ENCODE data around the gene PPARG.
"Not testable (repeated sequence)": the region's sequence is repeated elsewhere in the genome, so short reads cannot be mapped to it uniquely, and the experiment has no call there.

The PPARG gene

DNA sequence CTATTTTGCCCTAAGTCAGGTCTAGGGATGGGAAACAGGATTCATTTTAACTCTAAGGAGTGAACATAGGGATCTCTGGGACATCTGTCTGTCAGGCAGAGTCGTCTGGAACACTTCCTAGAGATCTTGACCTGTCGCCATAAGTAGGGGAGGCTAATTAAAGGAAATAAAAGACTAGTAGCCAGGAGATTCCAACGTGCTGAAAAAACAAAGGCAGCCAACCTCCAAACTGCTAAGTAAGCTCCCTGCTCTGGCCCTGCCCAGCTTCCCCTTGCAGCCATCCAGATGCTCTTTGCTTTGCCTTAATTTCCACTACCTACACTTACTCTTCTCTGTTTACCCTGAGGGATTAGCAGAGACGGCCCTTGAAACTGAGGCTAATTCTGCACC is 177.0 kb downstream of the PPARG start:
- DNase-seq: no peak

DNA sequence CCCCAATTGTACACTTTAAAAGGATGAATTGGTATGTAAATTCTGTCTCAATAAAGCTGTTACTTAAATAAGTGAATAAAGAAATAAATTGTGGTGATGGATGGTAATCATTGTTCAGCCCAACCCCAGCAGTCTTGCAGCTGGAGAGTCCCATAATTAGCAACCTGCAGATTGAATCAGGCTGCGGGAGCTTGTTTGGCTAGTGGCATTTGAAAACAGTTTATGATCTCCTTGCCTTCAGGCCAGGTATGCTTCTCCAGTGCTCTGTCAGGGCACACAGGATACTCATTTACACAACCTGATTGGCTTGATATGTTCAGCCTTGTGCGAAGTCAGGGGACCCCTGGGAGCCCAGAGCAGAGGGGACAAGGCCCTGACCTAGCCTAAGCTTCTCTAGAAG is 178.9 kb downstream of the PPARG start:
- DNase-seq: no peak

DNA sequence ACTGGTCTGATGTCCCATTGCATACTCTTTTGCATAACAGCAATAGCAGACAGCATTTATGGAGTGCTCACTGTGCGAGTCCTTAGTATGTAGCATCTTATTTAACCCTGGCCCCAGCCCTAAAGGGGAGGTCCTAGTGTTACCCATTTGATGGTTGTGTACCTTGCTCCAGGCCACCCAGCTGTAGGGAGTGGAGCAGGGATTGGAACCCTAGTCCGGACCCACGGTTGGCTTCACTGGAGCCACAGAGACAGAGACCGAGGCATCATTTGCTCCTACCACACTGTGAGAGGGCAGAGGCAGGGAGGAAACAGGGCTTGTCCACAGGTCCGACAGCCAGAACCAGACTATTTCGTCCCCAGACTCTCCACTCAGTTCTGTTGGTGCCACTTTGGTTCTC is 179.4 kb downstream of the PPARG start:
- no peak for DNase-seq

DNA sequence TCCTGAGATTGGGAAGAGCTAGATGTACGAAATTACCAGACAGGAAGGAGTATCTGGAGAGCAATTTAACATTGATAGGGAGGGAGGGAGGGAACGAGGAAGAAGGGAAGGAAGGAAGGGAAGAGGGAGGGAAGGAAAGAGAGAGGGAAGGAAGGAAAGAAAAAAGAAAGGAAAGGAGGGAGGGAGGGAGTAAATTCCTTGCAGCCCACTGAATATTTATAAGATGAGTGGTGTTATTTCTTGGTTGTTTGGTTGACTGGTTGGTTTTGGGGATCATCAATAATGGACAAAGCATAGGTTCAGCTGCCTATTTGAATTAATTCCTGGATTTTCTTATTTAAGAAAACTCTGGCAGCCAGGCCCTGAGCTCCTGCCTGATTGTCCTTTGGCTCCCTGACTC is 179.9 kb downstream of the PPARG start:
- no peak for DNase-seq

DNA sequence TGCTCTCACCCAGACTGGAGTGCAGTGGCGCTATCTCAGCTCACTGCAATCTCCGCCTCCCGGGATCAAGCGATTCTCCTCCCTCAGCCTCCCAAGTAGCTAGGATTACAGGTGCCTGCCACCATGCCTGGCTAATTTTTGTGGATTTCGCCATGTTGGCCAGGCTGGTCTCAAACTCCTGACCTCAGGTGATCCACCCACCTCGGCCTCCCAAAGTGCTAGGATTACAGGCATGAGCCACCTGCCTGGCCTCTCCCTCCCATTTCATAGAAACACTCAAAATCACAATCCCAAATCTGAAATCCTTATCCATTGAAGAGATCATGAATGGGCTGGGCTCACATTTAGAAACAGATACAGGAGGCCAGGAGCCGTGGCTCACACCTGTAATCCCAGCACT is 180.4 kb downstream of the PPARG start:
- DNase-seq: not testable (repeated sequence)

DNA sequence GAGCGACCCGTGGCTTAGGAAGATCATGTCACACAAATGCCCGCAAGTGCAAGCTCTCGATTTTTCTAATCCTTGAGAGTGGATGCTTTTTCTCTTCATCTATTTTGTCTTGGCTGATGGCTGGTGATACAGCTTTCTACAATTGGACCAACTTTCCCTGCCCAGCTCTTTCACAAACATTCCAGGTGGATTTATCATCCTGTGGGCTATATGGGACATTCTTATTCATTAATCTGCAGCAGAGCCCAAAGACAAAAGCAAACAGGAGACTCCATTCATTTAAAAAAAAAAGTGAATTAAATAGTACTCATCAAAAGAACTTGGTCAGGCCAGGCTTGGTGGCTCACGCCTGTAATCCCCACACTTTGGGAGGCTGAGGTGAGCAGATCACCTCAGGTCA is 181.2 kb downstream of the PPARG start:
- DNase-seq: no peak

DNA sequence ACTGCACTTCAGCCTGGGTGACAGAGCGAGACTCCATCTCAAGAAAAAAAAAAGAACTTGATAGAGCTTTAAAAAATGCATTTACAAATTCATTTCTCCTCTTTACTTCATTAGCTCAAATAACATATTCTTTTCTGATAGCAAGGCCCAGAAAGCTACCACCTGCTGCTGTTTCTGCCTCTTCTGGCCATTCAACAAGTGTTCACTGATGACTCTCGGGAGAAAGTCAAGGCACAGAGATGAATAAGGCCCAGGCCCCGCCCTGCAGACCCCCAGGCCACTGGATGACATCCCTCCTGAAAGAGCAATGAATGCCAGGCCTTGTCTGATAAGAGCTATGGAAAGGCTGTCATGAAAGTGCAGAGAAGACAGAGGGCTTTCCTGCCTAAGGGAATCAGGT is 181.8 kb downstream of the PPARG start:
- no peak for DNase-seq

DNA sequence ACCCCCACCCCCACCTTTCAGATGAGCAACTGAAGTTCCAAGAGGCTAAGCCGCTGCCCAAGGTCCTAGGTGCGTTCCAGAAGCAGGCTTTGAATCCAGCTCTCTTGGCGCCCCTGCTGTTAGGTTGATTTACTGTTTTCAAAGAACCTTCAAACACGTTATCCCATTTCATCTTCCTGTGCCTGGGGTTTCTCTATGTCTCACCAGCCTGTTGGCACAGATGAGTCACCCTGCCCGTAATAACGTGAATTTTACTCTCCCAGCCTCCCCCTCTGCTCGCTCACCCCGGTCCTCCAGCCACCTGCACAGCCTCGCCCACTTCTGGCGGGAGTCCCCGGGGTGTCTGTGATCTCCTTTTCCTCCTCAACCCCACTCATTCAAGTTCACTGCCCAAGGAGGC is 182.4 kb downstream of the PPARG start:
- DNase-seq: no peak

DNA sequence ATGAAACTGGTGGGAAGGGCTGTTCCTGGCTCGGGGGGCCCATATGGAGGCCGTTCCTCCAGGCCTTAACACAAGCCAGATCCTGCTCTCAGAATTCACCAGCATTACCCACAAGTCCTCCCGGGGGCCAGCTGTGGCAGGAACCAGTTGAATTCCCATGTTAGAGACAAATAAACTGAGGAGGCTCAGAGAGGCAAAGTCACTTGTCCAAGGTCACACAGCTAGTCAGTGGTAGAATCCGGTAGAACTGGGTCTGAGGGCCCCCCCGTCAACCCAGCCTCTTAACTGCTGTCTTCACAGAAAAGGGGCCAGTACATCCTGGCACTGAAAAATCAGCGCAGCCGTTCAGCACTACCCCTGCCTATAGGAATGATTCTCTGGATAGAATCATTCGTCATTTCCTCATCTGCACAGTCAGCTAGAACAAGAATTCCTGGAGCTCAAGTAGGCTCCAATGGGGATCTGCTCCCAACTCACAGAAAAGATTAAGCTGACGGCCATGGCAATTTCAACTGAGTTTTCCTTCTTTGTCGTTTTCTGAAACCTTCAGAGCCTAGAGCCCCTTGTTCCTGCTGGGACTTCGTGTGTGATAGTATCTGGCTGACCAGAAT is 183.2 kb downstream of the PPARG start:
- no peak for DNase-seq

DNA sequence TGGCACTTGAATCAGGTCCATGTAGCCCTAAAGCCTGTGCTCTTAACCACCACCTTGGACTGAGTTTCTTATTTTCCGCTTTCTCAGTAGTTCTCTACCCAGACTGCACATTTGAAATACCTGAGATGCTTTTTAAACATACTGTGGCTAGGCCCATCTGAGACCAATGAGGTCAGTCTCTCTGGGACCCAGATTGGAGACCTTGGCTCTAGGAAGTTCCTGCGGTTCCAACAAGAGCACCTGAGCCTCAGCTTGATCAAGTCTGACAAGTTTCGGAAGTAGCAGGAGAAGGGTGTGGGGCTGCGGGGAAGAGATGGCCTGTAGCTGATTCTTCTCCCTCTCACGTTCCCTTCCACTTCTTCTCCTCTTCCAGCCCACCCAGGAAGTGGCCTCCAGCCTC is 183.9 kb downstream of the PPARG start:
- DNase-seq: no peak

DNA sequence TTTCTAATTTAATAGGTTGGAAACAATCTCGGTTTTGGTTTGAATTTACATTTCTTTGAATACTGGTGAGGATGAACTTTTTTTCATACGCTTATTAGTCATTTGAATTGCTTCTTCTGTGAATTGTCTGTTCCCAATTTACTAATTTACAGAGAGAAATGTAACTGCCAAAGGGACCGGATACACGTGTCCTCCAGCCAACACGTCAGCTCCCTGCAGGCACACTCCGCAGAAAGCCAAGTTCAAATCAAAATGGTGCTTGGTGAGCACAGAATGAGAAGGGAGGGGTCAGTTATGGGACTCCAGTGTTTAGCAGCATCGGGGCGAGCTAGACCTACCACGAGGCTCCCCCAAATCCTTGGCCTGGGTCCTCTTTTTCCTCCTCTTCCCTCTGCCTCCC is 184.6 kb downstream of the PPARG start:
- DNase-seq: no peak

DNA sequence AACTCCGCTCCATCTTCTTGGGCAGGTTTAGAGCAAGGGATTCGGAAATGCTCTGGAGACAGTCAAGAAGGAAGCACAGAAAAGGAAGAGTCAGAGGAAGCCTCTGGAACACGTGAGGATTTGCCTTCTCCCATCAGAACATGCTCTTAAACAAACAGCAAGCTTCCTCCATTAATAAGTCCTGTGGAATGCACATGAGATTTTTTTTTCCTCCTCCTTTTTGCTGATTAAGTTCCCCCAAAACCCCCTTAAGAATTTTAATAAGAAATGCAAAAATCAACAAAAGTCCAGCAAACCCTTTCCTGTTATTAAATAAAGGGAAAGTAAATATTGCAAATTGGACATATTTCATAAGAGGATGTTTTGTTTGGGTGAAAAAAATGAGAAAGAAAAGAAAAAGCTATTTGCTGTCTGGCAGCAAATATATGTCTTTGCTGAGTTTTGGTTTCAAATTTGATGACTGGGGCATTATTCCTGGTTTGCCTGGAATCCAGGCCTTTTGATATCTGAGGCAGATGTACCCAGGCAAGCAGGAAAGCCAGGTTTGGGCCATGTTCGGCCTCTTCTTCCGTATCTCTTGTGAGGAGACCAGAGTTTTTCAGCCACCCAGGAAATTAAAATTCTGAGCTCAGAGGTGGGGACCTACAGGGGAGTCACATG is 187.5 kb downstream of the PPARG start:
- no peak for DNase-seq

DNA sequence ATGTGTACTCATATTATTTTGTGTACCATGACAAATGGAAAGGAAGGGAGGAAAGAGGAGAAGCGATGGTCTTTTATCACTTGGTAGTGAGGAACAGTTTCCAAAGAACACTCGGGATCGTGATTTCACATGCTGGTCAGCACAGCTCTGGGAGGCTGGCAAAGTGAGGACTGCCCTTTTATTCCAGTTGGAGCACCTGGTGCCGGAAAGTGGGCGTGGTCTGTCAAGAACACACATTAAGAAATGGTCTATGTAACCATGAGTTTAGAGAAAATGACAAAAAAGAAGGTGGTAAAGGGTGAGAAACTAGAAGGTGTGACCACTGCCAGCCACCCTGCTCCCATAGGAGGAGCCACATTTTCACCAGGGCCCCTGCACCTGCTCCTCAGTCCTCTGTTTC is 188.4 kb downstream of the PPARG start:
- DNase-seq: no peak

DNA sequence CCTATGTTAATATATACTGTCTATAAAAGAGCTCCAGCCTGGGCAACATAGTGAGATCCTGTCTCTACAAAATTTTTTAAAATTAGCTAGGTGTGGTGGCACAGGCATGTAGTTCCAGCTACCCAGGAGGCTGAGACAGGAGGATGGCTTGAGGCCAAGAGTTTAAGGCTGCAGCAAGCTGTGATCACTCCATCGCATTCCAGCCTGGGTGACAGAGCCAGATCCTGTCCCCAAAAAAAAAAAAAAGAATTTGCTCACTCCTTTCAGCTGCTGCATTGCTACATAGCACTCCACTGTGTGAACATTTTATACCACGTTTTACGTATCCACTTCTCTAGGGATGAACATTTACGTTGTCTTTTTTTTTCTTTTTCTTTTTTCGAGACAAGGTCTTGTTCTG is 189.5 kb downstream of the PPARG start:
- no peak for DNase-seq

DNA sequence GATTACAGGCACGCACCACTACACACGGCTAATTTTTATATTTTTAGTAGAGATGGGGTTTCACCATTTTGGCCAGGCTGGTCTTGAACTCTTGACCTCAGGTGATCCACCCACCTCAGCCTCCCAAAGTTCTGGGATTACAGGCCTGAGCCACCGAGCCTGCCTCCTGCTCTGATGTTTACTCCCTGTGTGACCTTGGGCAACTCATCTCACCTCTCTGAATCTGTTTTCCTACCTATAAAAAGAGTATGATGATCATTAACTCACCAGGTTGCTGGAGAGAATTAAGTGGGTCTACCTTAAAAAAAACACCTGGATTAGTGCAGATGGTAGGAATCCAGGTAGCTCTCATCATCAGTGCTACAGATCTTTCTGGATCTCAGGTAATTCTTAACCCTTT is 190.3 kb downstream of the PPARG start:
- DNase-seq: not testable (repeated sequence)

DNA sequence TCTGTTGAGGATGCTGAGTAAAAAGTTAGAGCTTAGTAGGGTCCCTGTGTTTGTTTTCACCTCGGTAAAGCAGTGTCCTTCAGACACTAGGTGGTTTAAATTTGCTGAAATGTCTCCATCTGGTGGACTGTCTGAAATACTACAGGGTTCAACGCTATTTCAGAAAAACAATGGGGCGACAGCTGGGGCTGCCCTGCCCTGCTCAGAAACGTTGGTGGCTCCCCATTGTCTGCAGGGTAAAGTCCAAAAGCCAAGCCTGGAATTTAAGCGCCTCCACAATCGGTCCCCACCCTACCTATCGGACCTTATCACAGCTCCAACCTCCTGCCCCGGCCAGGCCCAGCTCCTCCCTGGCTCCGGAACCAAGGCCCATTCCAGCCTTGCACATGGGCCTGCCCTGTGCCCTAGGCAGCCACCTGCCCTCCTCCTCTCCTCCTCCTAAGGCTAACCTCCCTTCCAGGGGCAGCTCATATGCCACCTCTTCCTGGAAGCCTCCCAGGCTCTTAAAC is 191.1 kb downstream of the PPARG start:
- no peak for DNase-seq

DNA sequence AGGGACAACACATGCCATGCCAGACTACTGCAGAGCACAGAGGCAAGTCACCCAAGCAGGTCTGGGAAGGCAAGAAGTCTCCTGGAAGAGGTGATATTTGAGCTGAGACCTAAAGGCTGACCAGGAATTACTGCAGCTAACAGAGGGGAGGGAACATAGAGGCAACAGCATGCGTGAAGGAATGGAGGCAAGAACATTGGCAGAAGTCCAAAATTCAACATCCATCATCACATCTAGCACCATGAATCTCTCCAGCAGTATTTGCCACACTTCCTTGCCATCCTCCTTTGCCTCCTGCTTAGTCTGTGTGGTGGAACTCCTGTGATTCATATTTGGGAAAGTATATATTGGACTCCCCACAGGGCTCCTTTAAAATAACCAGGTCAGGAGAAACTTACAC is 194.5 kb downstream of the PPARG start:
- no peak for DNase-seq

DNA sequence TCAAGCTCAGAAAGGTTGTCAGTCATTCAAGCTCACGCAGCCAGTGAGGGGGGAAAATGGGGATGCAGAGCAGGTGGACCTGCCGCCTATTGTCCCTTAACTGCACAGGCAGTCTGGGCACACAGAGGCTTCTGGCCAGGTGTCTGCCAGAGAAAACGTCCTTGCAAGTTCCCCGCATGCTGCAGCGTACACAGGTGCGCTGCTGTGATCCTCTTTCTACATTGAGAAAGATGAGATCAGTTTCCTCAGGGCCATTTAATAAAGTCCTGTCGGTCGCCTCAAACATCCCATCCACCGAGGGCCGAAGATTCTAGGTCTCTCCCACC is 195.0 kb downstream of the PPARG start:
- DNase-seq: no peak
